SJSA1 (cell line): ENCODE measurements around the gene PPP1R3F. TPM values are rescaled to one million over a fixed set of nuclear protein-coding genes. Genes with fewer than 3 reads are reported as not detected.

ENCODE experiments used
- DNase-seq, 2 experiments: peaks; one replicate each; pipeline ENCODE4 v3.0.0-alpha.2; 2015 to 2020; ENCODE audit warnings: low spot score in 2 of 2, low read depth in 1 of 2
- H3K27ac ChIP-seq: fragments of 250-450 bp; sonication (Bioruptor Pico); 2 replicates; pipeline ENCODE4 v1.5.1; 2020; ENCODE audit warnings: mild to moderate bottlenecking, moderate library complexity
- H3K27me3 ChIP-seq: fragments of 250-450 bp; sonication (Bioruptor Pico); replicated peaks from 2 replicates; pipeline ENCODE4 v1.5.1; 2020; ENCODE audit warnings: mild to moderate bottlenecking, moderate library complexity
- H3K36me3 ChIP-seq: fragments of 250-450 bp; sonication (Bioruptor Pico); 2 replicates; pipeline ENCODE4 v1.5.1; 2020; ENCODE audit warnings: mild to moderate bottlenecking
- H3K4me1 ChIP-seq: fragments of 250-450 bp; sonication (Bioruptor Pico); replicated peaks from 2 replicates; pipeline ENCODE4 v1.6.1; 2021; ENCODE audit warnings: mild to moderate bottlenecking
- H3K4me3 ChIP-seq: fragments of 250-450 bp; sonication (Bioruptor Pico); 2 replicates; pipeline ENCODE4 v1.5.1; 2020; ENCODE audit warnings: mild to moderate bottlenecking
- H3K9me3 ChIP-seq: fragments of 250-450 bp; sonication (Bioruptor Pico); replicated peaks from 2 replicates; pipeline ENCODE4 v1.5.1; 2020; ENCODE audit warnings: mild to moderate bottlenecking
- total RNA-seq: library from RNA; depleted of rRNA; stranded (reverse); fragments of >200 nt; shearing (Covaris generic); gene quantifications from 2 replicates; pipeline ENCODE4 v1.2.3, GENCODE V29; 2014

PPP1R3F gene
- total RNA-seq, 1 experiment from 2014 or later, result 6.8 TPM

GRCh38 chrX:49257074-49257790, 12.4 kb upstream of the PPP1R3F start:
- no peaks in the 10 kb centered on the region for H3K27me3 ChIP-seq
- no peak overlapping the region for H3K4me3 ChIP-seq
- H3K27ac ChIP-seq, result no peak overlapping the region
- no peaks in the 10 kb centered on the region for H3K9me3 ChIP-seq
- H3K36me3 ChIP-seq, result no peaks in the 10 kb centered on the region
- no peak for DNase-seq
- no peaks in the 10 kb centered on the region for H3K4me1 ChIP-seq

- Histone ChIP-seq H3K4me1 (no peaks in the 10 kb centered on the region), H3K36me3 (no peaks in the 10 kb centered on the region), H3K9me3 (no peaks in the 10 kb centered on the region), H3K27me3 (no peaks in the 10 kb centered on the region), H3K27ac (no peak overlapping the region), H3K4me3 (no peak overlapping the region)
- no peak for DNase-seq
Observed at GRCh38 chrX:49257846-49258748, 11.5 kb upstream of the PPP1R3F start.

GRCh38 chrX:49258749-49259124, 10.9 kb upstream of the PPP1R3F start:
- DNase-seq, result no peak
- H3K36me3 ChIP-seq, result no peaks in the 10 kb centered on the region
- H3K27me3 ChIP-seq, result no peaks in the 10 kb centered on the region
- no peak overlapping the region for H3K4me3 ChIP-seq
- no peaks in the 10 kb centered on the region for H3K4me1 ChIP-seq
- no peaks in the 10 kb centered on the region for H3K9me3 ChIP-seq
- no peak overlapping the region for H3K27ac ChIP-seq

GRCh38 chrX:49260221-49260985, 9.2 kb upstream of the PPP1R3F start:
- Histone ChIP-seq H3K36me3 (no peaks in the 10 kb centered on the region), H3K27ac (no peak overlapping the region), H3K4me1 (no peaks in the 10 kb centered on the region), H3K27me3 (no peaks in the 10 kb centered on the region), H3K9me3 (no peaks in the 10 kb centered on the region), H3K4me3 (no peak overlapping the region)
- DNase-seq, result no peak

- Histone ChIP-seq H3K9me3 (no peaks in the 10 kb centered on the region), H3K36me3 (no peaks in the 10 kb centered on the region), H3K27ac (no peak overlapping the region), H3K4me3 (no peak overlapping the region), H3K4me1 (no peaks in the 10 kb centered on the region), H3K27me3 (no peaks in the 10 kb centered on the region)
- no peak for DNase-seq
Observed at GRCh38 chrX:49262603-49263002, 7.0 kb upstream of the PPP1R3F start.

- Histone ChIP-seq H3K4me1 (no peaks in the 10 kb centered on the region), H3K4me3 (no peak overlapping the region), H3K27ac (no peak overlapping the region), H3K36me3 (no peaks in the 10 kb centered on the region), H3K27me3 (no peaks in the 10 kb centered on the region), H3K9me3 (no peaks in the 10 kb centered on the region)
- DNase-seq, result no peak
Observed at GRCh38 chrX:49263631-49264030, 6.0 kb upstream of the PPP1R3F start.

GRCh38 chrX:49264460-49264859, 5.1 kb upstream of the PPP1R3F start, which contains the start of gene FOXP3:
Gene FOXP3 (minus strand): TSS chrX:49264710. CDS start chrX:49258505, 6,205 bp downstream.
- no peaks in the 10 kb centered on the region for H3K4me1 ChIP-seq
- no peak within 1 kb of the TSS for H3K4me3 ChIP-seq
- no peak for DNase-seq
- H3K9me3 ChIP-seq, result no peaks in the 10 kb centered on the region
- H3K36me3 ChIP-seq, result no peaks in the 10 kb centered on the region
- no peak within 1 kb of the TSS for H3K27ac ChIP-seq
- no peaks in the 10 kb centered on the region for H3K27me3 ChIP-seq

- no peak overlapping the region for H3K27ac ChIP-seq
- no peak overlapping the region for H3K4me3 ChIP-seq
- no peak for DNase-seq
- peaks cover 13% of the 10 kb centered on the region for H3K36me3 ChIP-seq
- H3K9me3 ChIP-seq, result no peaks in the 10 kb centered on the region
- no peaks in the 10 kb centered on the region for H3K27me3 ChIP-seq
- H3K4me1 ChIP-seq, result peaks cover 13% of the 10 kb centered on the region
Observed at GRCh38 chrX:49266523-49267445, 2.8 kb upstream of the PPP1R3F start.

GRCh38 chrX:49268702-49269009, 937 bp upstream of the PPP1R3F start:
- H3K4me3 ChIP-seq, result peak overlapping the region; percentile 96
- DNase-seq, result no peak
- H3K27ac ChIP-seq, result peak overlapping the region; percentile 27
- peaks cover 16% of the 10 kb centered on the region for H3K36me3 ChIP-seq
- no peaks in the 10 kb centered on the region for H3K27me3 ChIP-seq
- no peaks in the 10 kb centered on the region for H3K9me3 ChIP-seq
- peaks cover 13% of the 10 kb centered on the region for H3K4me1 ChIP-seq

GRCh38 chrX:49269010-49269766, 405 bp upstream of the PPP1R3F start:
- H3K9me3 ChIP-seq, result no peaks in the 10 kb centered on the region
- peak; percentile 97 to 98 for DNase-seq
- H3K4me3 ChIP-seq, result peak overlapping the region; percentile 96
- H3K27me3 ChIP-seq, result no peaks in the 10 kb centered on the region
- H3K4me1 ChIP-seq, result peaks cover 13% of the 10 kb centered on the region
- peak overlapping the region; percentile 96 for H3K27ac ChIP-seq
- H3K36me3 ChIP-seq, result peaks cover 16% of the 10 kb centered on the region

- peak overlapping the region; percentile 96 for H3K4me3 ChIP-seq
- H3K27ac ChIP-seq, result peak overlapping the region; percentile 96
- H3K36me3 ChIP-seq, result peaks cover 16% of the 10 kb centered on the region
- no peaks in the 10 kb centered on the region for H3K27me3 ChIP-seq
- H3K9me3 ChIP-seq, result no peaks in the 10 kb centered on the region
- no peak for DNase-seq
- H3K4me1 ChIP-seq, result peaks cover 13% of the 10 kb centered on the region
Observed at GRCh38 chrX:49270249-49270921, 792 bp downstream of the PPP1R3F start.

- Histone ChIP-seq H3K9me3 (no peaks in the 10 kb centered on the region), H3K36me3 (peaks cover 16% of the 10 kb centered on the region), H3K4me1 (peaks cover 13% of the 10 kb centered on the region), H3K4me3 (no peak overlapping the region), H3K27me3 (no peaks in the 10 kb centered on the region), H3K27ac (no peak overlapping the region)
- no peak for DNase-seq
Observed at GRCh38 chrX:49271341-49271740, 1.7 kb downstream of the PPP1R3F start.
